Measurements from ENCODE around the gene CD74.

The CD74 gene

GRCh38 chr5:150448952-150449516 is 36.3 kb upstream of the CD74 start:
- H3K4me1 Mint-ChIP-seq, result peaks cover 35% of the 10 kb centered on the region
- TF ChIP-seq CTCF (IDR thresholded peaks at IDR 0.05), result no peak

DNA sequence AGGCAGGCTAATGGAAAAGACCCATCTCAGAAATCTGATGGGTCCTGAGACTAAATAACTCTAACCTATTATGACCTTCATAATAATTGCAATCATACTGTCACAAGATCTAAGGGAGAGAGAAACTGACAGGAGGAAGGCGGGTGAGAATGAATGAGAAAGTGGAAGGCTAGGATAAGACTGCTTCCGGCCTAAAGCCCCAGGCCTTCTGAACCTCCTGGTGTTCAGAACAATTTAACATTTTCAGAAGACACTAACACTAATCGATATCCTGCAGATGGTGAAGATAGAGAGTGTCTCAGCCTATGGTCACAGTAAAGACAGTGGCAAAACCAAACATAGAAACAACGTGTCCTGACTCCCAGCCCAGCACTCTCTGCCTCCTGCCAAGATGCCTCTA is 35.6 kb upstream of the CD74 start:
- peak overlapping the region; percentile 100 for H3K27ac Mint-ChIP-seq
- H3K9me3 Mint-ChIP-seq, result peaks cover 21% of the 10 kb centered on the region
- no peak for TF ChIP-seq CTCF (IDR thresholded peaks at IDR 0.05)
- peak overlapping the region; percentile 97 for H3K4me3 Mint-ChIP-seq
- peaks cover 35% of the 10 kb centered on the region for H3K4me1 Mint-ChIP-seq
- no peaks in the 10 kb centered on the region for H3K27me3 Mint-ChIP-seq (ENCODE audit: low read depth, poor library complexity)
- DNase-seq, result no peak
- peaks cover 55% of the 10 kb centered on the region for H3K36me3 Mint-ChIP-seq (ENCODE audit: low read depth)

More at GRCh38 chr5:150448952-150449516, 36.3 kb upstream of the CD74 start:
- H3K9me3 Mint-ChIP-seq, result peaks cover 21% of the 10 kb centered on the region
- H3K27me3 Mint-ChIP-seq (ENCODE audit: low read depth, poor library complexity), result no peaks in the 10 kb centered on the region
- peak overlapping the region; percentile 100 for H3K27ac Mint-ChIP-seq
- peak overlapping the region; percentile 97 for H3K4me3 Mint-ChIP-seq
- peaks cover 48% of the 10 kb centered on the region for H3K36me3 Mint-ChIP-seq (ENCODE audit: low read depth)
- DNase-seq, result no peak

DNA sequence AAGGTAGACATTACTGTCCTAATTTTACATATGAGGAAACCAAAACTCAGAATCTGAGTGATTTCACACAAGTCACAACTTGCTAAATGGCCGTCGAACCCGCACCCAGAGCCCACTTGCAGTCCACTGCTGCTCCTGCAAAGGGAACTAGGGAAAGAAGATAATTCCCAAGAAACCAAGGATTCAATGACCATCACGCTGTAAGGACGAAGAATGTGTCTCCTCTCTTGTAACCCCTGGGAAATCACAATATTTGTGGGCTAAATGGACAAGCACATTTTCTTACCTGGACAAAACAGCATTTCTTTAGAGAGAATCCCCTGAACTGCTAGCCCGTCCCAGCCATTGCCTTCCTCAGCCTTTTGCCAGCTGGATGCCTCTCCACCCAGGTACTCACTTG is 34.5 kb upstream of the CD74 start:
- no peak for TF ChIP-seq CTCF (IDR thresholded peaks at IDR 0.05)
- peak overlapping the region; percentile 100 for H3K27ac Mint-ChIP-seq
- H3K4me3 Mint-ChIP-seq, result peak overlapping the region; percentile 97

DNA sequence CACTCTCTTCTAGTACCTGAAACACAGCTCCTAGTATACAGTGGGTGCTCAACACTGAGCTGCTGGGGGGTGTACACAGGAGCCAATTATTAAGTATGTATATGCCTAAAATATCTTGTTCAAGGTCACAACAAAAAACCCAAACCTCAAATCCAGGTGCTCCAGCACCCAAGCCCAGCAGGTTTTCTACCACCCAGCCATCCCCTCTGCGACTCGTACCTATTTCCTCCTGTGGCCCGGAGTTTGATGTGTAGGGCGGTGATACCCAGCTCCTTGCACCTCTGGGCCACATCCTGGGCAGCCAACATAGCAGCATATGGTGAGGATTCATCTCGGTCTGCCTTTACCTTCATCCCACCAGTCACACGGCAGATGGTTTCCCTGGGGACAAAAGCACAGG is 33.9 kb upstream of the CD74 start:
- Mint-ChIP-seq H3K27me3 (ENCODE audit: low read depth, poor library complexity) (peaks cover 3% of the 10 kb centered on the region), H3K4me3 (no peak overlapping the region), H3K36me3 (ENCODE audit: low read depth) (peaks cover 60% of the 10 kb centered on the region), H3K27ac (peak overlapping the region; percentile 94), H3K9me3 (peaks cover 18% of the 10 kb centered on the region), H3K4me1 (peaks cover 41% of the 10 kb centered on the region)
- DNase-seq, result no peak
- TF ChIP-seq CTCF (IDR thresholded peaks at IDR 0.05), result no peak

More for the DNA sequence above, 34.5 kb upstream of the CD74 start:
- no peak for DNase-seq
- Mint-ChIP-seq H3K27me3 (ENCODE audit: low read depth, poor library complexity) (peaks cover 3% of the 10 kb centered on the region), H3K9me3 (peaks cover 18% of the 10 kb centered on the region), H3K36me3 (ENCODE audit: low read depth) (peaks cover 60% of the 10 kb centered on the region), H3K4me1 (peaks cover 35% of the 10 kb centered on the region)

GRCh38 chr5:150446088-150446487 is 33.4 kb upstream of the CD74 start:
- Mint-ChIP-seq H3K27ac (peak overlapping the region; percentile 94), H3K9me3 (peaks cover 13% of the 10 kb centered on the region), H3K27me3 (ENCODE audit: low read depth, poor library complexity) (peaks cover 3% of the 10 kb centered on the region), H3K4me1 (peaks cover 46% of the 10 kb centered on the region), H3K36me3 (ENCODE audit: low read depth) (peaks cover 60% of the 10 kb centered on the region), H3K4me3 (no peak overlapping the region)
- TF ChIP-seq CTCF (IDR thresholded peaks at IDR 0.05), result no peak
- DNase-seq, result no peak

GRCh38 chr5:150444770-150445169 is 32.1 kb upstream of the CD74 start:
- Mint-ChIP-seq H3K4me1 (peaks cover 49% of the 10 kb centered on the region), H3K4me3 (no peak overlapping the region), H3K27me3 (ENCODE audit: low read depth, poor library complexity) (peaks cover 3% of the 10 kb centered on the region), H3K9me3 (peaks cover 3% of the 10 kb centered on the region), H3K36me3 (ENCODE audit: low read depth) (peaks cover 55% of the 10 kb centered on the region), H3K27ac (peak overlapping the region; percentile 83)
- no peak for DNase-seq
- TF ChIP-seq CTCF (IDR thresholded peaks at IDR 0.05), result no peak

All from nephron progenitor cell (in vitro differentiated cells).